GM21360 (cell line): ENCODE data around the gene SPATS1.

Experiments used
- ATAC-seq: cut with Tn5 transposase; IDR thresholded peaks from one replicate; pipeline ENCODE4 v1.9.1; 2021; ENCODE audit warnings: mild to moderate bottlenecking, moderate library complexity; ENCODE audit not compliant: unreplicated experiment

SPATS1 gene

GRCh38 chr6:44342489-44342888, at the start of gene SPATS1:
TSS of gene SPATS1 (plus strand) at chr6:44342650. CDS start at chr6:44343096, 446 bp downstream.
- no peak for ATAC-seq

GRCh38 chr6:44292661-44293365, 49.6 kb upstream of the SPATS1 start:
- ATAC-seq: no peak

- ATAC-seq: no peak
Measured at GRCh38 chr6:44294832-44295791, 47.3 kb upstream of the SPATS1 start.

GRCh38 chr6:44297063-44298038, 45.1 kb upstream of the SPATS1 start:
- ATAC-seq: no peak

- no peak for ATAC-seq
Measured at GRCh38 chr6:44298055-44298803, 44.2 kb upstream of the SPATS1 start.

- no peak for ATAC-seq
Measured at GRCh38 chr6:44298864-44299263, 43.6 kb upstream of the SPATS1 start.

GRCh38 chr6:44300292-44300823, 42.1 kb upstream of the SPATS1 start:
- no peak for ATAC-seq

- ATAC-seq: no peak
Measured at GRCh38 chr6:44301106-44301505, 41.3 kb upstream of the SPATS1 start.

- ATAC-seq: no peak
Measured at GRCh38 chr6:44301782-44302564, 40.5 kb upstream of the SPATS1 start.

- no peak for ATAC-seq
Measured at GRCh38 chr6:44302856-44303255, 39.6 kb upstream of the SPATS1 start.

GRCh38 chr6:44303842-44304241, 38.6 kb upstream of the SPATS1 start:
- ATAC-seq: no peak

GRCh38 chr6:44304282-44305199, 37.9 kb upstream of the SPATS1 start:
- no peak for ATAC-seq

GRCh38 chr6:44305200-44305725, 37.2 kb upstream of the SPATS1 start:
- ATAC-seq: no peak

GRCh38 chr6:44306710-44307109, 35.7 kb upstream of the SPATS1 start:
- ATAC-seq: no peak

- no peak for ATAC-seq
Measured at GRCh38 chr6:44307217-44307616, 35.2 kb upstream of the SPATS1 start.

- no peak for ATAC-seq
Measured at GRCh38 chr6:44309092-44309491, 33.4 kb upstream of the SPATS1 start.

GRCh38 chr6:44309631-44310030, 32.8 kb upstream of the SPATS1 start:
- no peak for ATAC-seq

- no peak for ATAC-seq
Measured at GRCh38 chr6:44310241-44310640, 32.2 kb upstream of the SPATS1 start.
